Kidney (tissue), 14 donors: ENCODE measurements around the gene FGR. TPM values are rescaled to one million over a fixed set of nuclear protein-coding genes. Genes with fewer than 3 reads are reported as not detected.

ENCODE experiments used
- DNase-seq, 5 donors: peaks; one replicate each; pipeline ENCODE4 v3.0.0-alpha.2; 2013 to 2020
- FAIRE-seq: peaks from 2 replicates; lab custom pipeline; 2012; peaks lifted over from hg19 to GRCh38; lab: Jason Lieb, UNC
- H3K27ac ChIP-seq, 2 donors: one replicate each; pipeline ENCODE4 v1.7.0; 2013; ENCODE audit warnings: low read depth in 2 of 2, low read length in 2 of 2, inconsistent platforms in 1 of 2
- H3K27me3 ChIP-seq: one replicate; pipeline ENCODE4 v1.7.1; 2013; ENCODE audit warnings: low read length, inconsistent platforms; ENCODE audit not compliant: control insufficient read depth, insufficient read depth
- H3K36me3 ChIP-seq, 3 donors: one replicate each; pipeline versions ENCODE4 v1.7.0 to v1.7.1; 2013; ENCODE audit warnings: low read length in 3 of 3, control low read depth in 1 of 3, inconsistent platforms in 1 of 3; ENCODE audit not compliant: insufficient read depth in 3 of 3, control insufficient read depth in 2 of 3
- H3K4me1 ChIP-seq, 3 donors: one replicate each; pipeline versions ENCODE4 v1.7.0 to v1.7.1; 2013; ENCODE audit warnings: low read length in 3 of 3, inconsistent platforms in 1 of 3, low read depth in 1 of 3; ENCODE audit not compliant: control insufficient read depth in 2 of 3, insufficient read depth in 2 of 3
- H3K4me3 ChIP-seq, 3 donors: one replicate each; pipeline versions ENCODE4 v1.7.0 to v1.8.1; 2013; ENCODE audit warnings: low read length in 3 of 3, control low read depth in 1 of 3, inconsistent platforms in 1 of 3
- H3K9ac ChIP-seq, 3 donors: one replicate each; pipeline versions ENCODE4 v1.7.0 to v1.7.1; 2013; ENCODE audit warnings: low read length in 3 of 3, control low read depth in 1 of 3, inconsistent platforms in 1 of 3
- H3K9me3 ChIP-seq, 3 donors: one replicate each; pipeline versions ENCODE4 v1.7.0 to v1.7.1; 2013; ENCODE audit warnings: low read length in 3 of 3, control low read depth in 1 of 3, inconsistent platforms in 1 of 3; ENCODE audit not compliant: control insufficient read depth in 2 of 3, insufficient read depth in 1 of 3
- CTCF ChIP-seq: IDR thresholded peaks from 3 replicates; pipeline ENCODE4 v1.5.1; 2012; ENCODE audit warnings: mild to moderate bottlenecking, moderate library complexity, borderline replicate concordance; ENCODE audit not compliant: insufficient read depth; ENCODE audit errors: extremely low read depth
- intact Hi-C: fragments of 100-400 bp; cut with DNase I; formaldehyde crosslinking; loops from one replicate; pipeline ENCODE4 v1.11.1; 2022
- polyA plus RNA-seq: library from polyadenylated mRNA; stranded (reverse); fragments of 350-450 nt; fragmentation: Illumina TruSeq; extraction: RNeasy Lipid Tissue Mini Kit (QIAGEN cat#74804); gene quantifications from one replicate; pipeline ENCODE4 v1.2.3, GENCODE V29; 2014; ENCODE audit warnings: low read depth, low replicate concordance; ENCODE audit not compliant: insufficient read depth
- total RNA-seq: library from RNA; stranded (reverse); fragmentation: NEBNext Ultra II Directional; extraction: Animal tissue kit (Norgen Biotek cat#: 25700); gene quantifications from one replicate; pipeline ENCODE4 v1.2.1, GENCODE V29; 2021
- donor health status: control.
- donor health status: control.
- donor health status: control.
- donor health status: control.
- donor health status: control.
- donor health status: DM: yes; HTN: yes; CAD: no.
- donor health status: Normal renal cell carcinoma (clear cell type).

FGR gene
- total and polyA plus RNA-seq, 2 donors from 2014 or later = 2.5 to 23.3 TPM

- Histone ChIP-seq H3K9me3 (no peaks in the 10 kb centered on the region), H3K27ac (no peak overlapping the region), H3K4me3 (no peak overlapping the region), H3K4me1 (peaks cover 0 to 6% (median 0%) of the 10 kb centered on the region in 3 donors), H3K9ac (no peak overlapping the region), H3K27me3 (no peaks in the 10 kb centered on the region), H3K36me3 (no peaks in the 10 kb centered on the region)
- TF ChIP-seq CTCF = no peak
- DNase-seq = no peak
- FAIRE-seq = no peak
- intact Hi-C loops = no loop called here
Measured at GRCh38 chr1:27646676-27647075, 11.7 kb upstream of the FGR start.

DNA sequence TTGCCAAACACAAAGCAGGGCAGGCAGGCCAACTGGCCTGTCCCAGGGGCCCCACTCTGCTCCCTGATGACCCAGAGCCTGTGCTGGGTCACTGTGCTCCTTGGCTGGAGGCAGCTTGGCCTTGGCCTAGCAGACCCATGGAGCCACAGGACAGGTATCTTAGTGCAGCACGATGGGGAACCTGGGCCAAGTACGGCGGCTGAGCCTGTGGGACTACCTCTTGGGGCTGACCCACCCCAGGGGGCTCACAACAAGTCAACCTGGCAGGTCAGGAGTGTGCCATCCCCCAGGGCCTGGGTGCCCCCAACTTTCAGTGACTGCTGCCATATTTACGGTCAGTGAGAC lies 10.1 kb upstream of the FGR start:
- FAIRE-seq = no peak

GRCh38 chr1:27644369-27645070 lies 9.5 kb upstream of the FGR start:
- FAIRE-seq (no peak), DNase-seq (no peak)
- Histone ChIP-seq H3K9me3 (no peaks in the 10 kb centered on the region), H3K27me3 (no peaks in the 10 kb centered on the region), H3K4me1 (peaks cover 0 to 6% (median 0%) of the 10 kb centered on the region in 3 donors), H3K9ac (no peak overlapping the region), H3K4me3 (no peak overlapping the region), H3K36me3 (no peaks in the 10 kb centered on the region), H3K27ac (no peak overlapping the region)
- no peak for TF ChIP-seq CTCF
- intact Hi-C loops = no loop called here

More for the DNA sequence above, 10.1 kb upstream of the FGR start:
- H3K9me3 ChIP-seq = no peaks in the 10 kb centered on the region
- no peak overlapping the region for H3K4me3 ChIP-seq
- no peaks in the 10 kb centered on the region for H3K36me3 ChIP-seq
- no peak overlapping the region for H3K9ac ChIP-seq
- TF ChIP-seq CTCF = no peak
- peaks cover 0 to 6% (median 0%) of the 10 kb centered on the region in 3 donors for H3K4me1 ChIP-seq
- DNase-seq = no peak
- intact Hi-C loops = no loop called here
- no peak overlapping the region for H3K27ac ChIP-seq
- H3K27me3 ChIP-seq = no peaks in the 10 kb centered on the region
